C4-2B (cell line): Measurements from ENCODE around the gene CACHD1.

ENCODE experiments used
- ZFX ChIP-seq: fragments of 450-650 bp; IDR thresholded peaks from 2 replicates; pipeline ENCODE4 v1.6.1; 2017
- TF ChIP-seq, protein P1 (sequence below): fragments of 450-650 bp; conservative IDR thresholded peaks from 2 replicates; pipeline ENCODE4 v1.5.1; 2017; ENCODE audit warnings: mild to moderate bottlenecking

DNA sequence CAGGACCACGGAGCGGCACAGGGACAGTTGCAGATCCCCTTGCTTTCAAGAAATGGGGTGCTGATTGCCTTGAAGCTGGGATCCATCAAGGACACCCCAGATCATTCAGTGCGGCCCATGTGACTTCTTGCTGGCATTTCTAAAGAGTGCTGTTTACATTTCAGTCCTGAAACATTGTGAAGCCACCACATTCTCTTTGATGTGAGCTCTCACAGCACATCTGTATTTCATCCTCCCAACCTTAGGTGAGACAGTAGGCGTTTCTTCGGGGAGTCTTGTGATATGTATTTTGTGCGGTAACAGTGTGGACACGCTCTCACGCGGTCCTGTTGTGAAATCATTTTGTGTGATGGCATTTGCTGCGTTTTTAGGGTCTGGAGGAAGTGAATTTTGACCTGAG lies 57.2 kb downstream of the CACHD1 start:
- TF ChIP-seq, protein P1, sequence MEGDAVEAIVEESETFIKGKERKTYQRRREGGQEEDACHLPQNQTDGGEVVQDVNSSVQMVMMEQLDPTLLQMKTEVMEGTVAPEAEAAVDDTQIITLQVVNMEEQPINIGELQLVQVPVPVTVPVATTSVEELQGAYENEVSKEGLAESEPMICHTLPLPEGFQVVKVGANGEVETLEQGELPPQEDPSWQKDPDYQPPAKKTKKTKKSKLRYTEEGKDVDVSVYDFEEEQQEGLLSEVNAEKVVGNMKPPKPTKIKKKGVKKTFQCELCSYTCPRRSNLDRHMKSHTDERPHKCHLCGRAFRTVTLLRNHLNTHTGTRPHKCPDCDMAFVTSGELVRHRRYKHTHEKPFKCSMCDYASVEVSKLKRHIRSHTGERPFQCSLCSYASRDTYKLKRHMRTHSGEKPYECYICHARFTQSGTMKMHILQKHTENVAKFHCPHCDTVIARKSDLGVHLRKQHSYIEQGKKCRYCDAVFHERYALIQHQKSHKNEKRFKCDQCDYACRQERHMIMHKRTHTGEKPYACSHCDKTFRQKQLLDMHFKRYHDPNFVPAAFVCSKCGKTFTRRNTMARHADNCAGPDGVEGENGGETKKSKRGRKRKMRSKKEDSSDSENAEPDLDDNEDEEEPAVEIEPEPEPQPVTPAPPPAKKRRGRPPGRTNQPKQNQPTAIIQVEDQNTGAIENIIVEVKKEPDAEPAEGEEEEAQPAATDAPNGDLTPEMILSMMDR: no peak
- no peak for TF ChIP-seq ZFX
